ENCODE data around the gene MRPL47.

DNA sequence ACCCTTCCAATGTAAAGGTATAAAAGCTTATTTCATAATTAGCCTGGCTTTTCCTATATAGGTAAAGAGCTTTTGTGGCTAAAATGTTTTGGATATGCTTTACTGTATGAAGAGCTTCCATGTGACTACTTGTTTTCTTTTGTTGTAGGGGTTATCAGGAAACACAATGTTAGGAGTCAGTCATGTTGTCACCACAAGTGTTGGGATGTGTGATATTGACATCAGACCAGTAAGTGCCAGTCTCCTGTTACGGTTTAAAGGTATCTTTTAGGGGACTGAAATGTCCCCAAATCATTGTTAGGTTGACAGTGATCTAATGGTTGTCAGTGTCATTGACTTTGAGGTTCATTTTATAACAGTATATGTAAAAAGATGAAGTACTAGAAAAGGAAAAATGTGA lies 23.4 kb downstream of the MRPL47 start:
- TF ChIP-seq POLR2A (IDR thresholded peaks at IDR 0.05) (no peak), EP300 (IDR thresholded peaks at IDR 0.05) (no peak)
- TF ChIP-seq, protein P1, sequence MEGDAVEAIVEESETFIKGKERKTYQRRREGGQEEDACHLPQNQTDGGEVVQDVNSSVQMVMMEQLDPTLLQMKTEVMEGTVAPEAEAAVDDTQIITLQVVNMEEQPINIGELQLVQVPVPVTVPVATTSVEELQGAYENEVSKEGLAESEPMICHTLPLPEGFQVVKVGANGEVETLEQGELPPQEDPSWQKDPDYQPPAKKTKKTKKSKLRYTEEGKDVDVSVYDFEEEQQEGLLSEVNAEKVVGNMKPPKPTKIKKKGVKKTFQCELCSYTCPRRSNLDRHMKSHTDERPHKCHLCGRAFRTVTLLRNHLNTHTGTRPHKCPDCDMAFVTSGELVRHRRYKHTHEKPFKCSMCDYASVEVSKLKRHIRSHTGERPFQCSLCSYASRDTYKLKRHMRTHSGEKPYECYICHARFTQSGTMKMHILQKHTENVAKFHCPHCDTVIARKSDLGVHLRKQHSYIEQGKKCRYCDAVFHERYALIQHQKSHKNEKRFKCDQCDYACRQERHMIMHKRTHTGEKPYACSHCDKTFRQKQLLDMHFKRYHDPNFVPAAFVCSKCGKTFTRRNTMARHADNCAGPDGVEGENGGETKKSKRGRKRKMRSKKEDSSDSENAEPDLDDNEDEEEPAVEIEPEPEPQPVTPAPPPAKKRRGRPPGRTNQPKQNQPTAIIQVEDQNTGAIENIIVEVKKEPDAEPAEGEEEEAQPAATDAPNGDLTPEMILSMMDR (IDR thresholded peaks at IDR 0.05), result no peak
